Ishikawa (cell line): Measurements from ENCODE around the gene ZNF506.

Source experiments
- CEBPB ChIP-seq: IDR thresholded peaks from 2 replicates; pipeline ENCODE4 v1.6.1; 2012
- CREB1 ChIP-seq: IDR thresholded peaks from 2 replicates; pipeline ENCODE4 v1.6.1; 2012; ENCODE audit warnings: low read depth
- EP300 ChIP-seq: IDR thresholded peaks from 2 replicates; pipeline ENCODE4 v1.6.1; 2012; ENCODE audit warnings: borderline replicate concordance
- FOXM1 ChIP-seq: IDR thresholded peaks from 2 replicates; pipeline ENCODE4 v1.6.1; 2012; ENCODE audit warnings: low read depth, borderline replicate concordance
- MAX ChIP-seq: IDR thresholded peaks from 2 replicates; pipeline ENCODE4 v1.6.1; 2012
- NFIC ChIP-seq: IDR thresholded peaks from 2 replicates; pipeline ENCODE4 v1.6.1; 2012
- REST ChIP-seq: IDR thresholded peaks from 2 replicates; pipeline ENCODE4 v1.6.1; 2012; ENCODE audit warnings: low read depth, mild to moderate bottlenecking
- TAF1 ChIP-seq: IDR thresholded peaks from 2 replicates; pipeline ENCODE4 v1.6.1; 2012; ENCODE audit warnings: low read depth, mild to moderate bottlenecking
- TCF12 ChIP-seq: IDR thresholded peaks from 2 replicates; pipeline ENCODE4 v1.6.1; 2012; ENCODE audit warnings: low read depth
- YY1 ChIP-seq: IDR thresholded peaks from 2 replicates; pipeline ENCODE4 v1.6.1; 2012; ENCODE audit warnings: low read depth

- TF ChIP-seq FOXM1 (no peak), EP300 (no peak), NFIC (no peak), YY1 (no peak), MAX (no peak), REST (no peak), CREB1 (no peak), TAF1 (no peak), TCF12 (no peak), CEBPB (no peak)
Observed at GRCh38 chr19:19758164-19758563, 63.4 kb downstream of the ZNF506 start.
